H1 (cell line): ENCODE results near the gene PPP2R2C. TPM values are rescaled to one million over a fixed set of nuclear protein-coding genes. Genes with fewer than 3 reads are reported as not detected.

Experiments used
- CTCF ChIA-PET: fragments of 300-600 bp; sonication (Branson Sonifier 250); formaldehyde crosslinking; loops from one replicate; lab custom pipeline; 2021; ENCODE audit not compliant: partially characterized antibody; lab: Charles Lee
- POLR2A ChIA-PET: fragments of 300-600 bp; sonication (Branson Sonifier 250); formaldehyde crosslinking; loops from one replicate; lab custom pipeline; 2021; ENCODE audit warnings: inconsistent platforms; ENCODE audit not compliant: partially characterized antibody; lab: Charles Lee
- DNase-seq, 2 experiments: peaks; one replicate each; pipeline versions ENCODE4 v3.0.0 to v3.0.0-alpha.2; 2010 to 2022; ENCODE audit warnings: low spot score in 2 of 2, low read depth in 1 of 2, mixed read lengths in 1 of 2
- FAIRE-seq: peaks from 2 replicates; lab custom pipeline; 2011; peaks lifted over from hg19 to GRCh38; lab: Jason Lieb, UNC
- H2AFZ ChIP-seq: 2 replicates; pipeline ENCODE4 v1.8.1; 2012; ENCODE audit warnings: low read length, inconsistent platforms
- H2AK5ac ChIP-seq: 2 replicates; pipeline ENCODE4 v1.6.1; 2013; ENCODE audit warnings: low read depth, low read length
- H2BK120ac ChIP-seq: replicated peaks from 2 replicates; pipeline ENCODE3; 2013; ENCODE audit warnings: low read depth, low read length, inconsistent platforms
- H2BK12ac ChIP-seq: 2 replicates; pipeline ENCODE4 v1.6.1; 2013; ENCODE audit warnings: low read depth, low read length
- H2BK15ac ChIP-seq: 2 replicates; pipeline ENCODE4 v1.6.1; 2013; ENCODE audit warnings: low read length
- H2BK20ac ChIP-seq: 2 replicates; pipeline ENCODE4 v1.6.1; 2013; ENCODE audit warnings: low read length
- H2BK5ac ChIP-seq: 2 replicates; pipeline ENCODE4 v1.6.1; 2013; ENCODE audit warnings: low read depth, low read length
- H3K14ac ChIP-seq: 2 replicates; pipeline ENCODE4 v1.6.1; 2013; ENCODE audit warnings: inconsistent platforms; ENCODE audit not compliant: insufficient read length
- H3K18ac ChIP-seq: 2 replicates; pipeline ENCODE4 v1.6.1; 2013; ENCODE audit warnings: low read length; ENCODE audit errors: extremely low read depth
- H3K23ac ChIP-seq: 2 replicates; pipeline ENCODE4 v1.6.1; 2013; ENCODE audit warnings: inconsistent platforms; ENCODE audit not compliant: insufficient read length
- H3K23me2 ChIP-seq: 2 replicates; pipeline ENCODE4 v1.6.1; 2013; ENCODE audit warnings: low read depth, low read length
- H3K27ac ChIP-seq: 2 replicates; pipeline ENCODE4 v1.6.1; 2011; ENCODE audit warnings: low read depth, low read length, inconsistent platforms
- H3K27me3 ChIP-seq, 4 experiments: replicated peaks in 1 of 4; 1 replicate in 1 of 4; 2 replicates in 3 of 4; pipeline versions ENCODE4 v1.6.1 to v1.8.1; 2011 to 2013; ENCODE audit warnings: low read length in 3 of 4, mild to moderate bottlenecking in 3 of 4, inconsistent platforms in 2 of 4, mixed read lengths in 2 of 4, moderate library complexity in 1 of 4; ENCODE audit not compliant: control insufficient read depth in 3 of 4, insufficient read depth in 3 of 4; ENCODE audit errors: extremely low read depth in 1 of 4
- H3K36me3 ChIP-seq, 4 experiments: 2 replicates each; pipeline versions ENCODE4 v1.6.1 to v1.8.1; 2011 to 2013; ENCODE audit warnings: mild to moderate bottlenecking in 4 of 4, low read length in 3 of 4, moderate library complexity in 2 of 4, control low read depth in 1 of 4, inconsistent platforms in 1 of 4; ENCODE audit not compliant: insufficient read depth in 4 of 4, control insufficient read depth in 2 of 4
- H3K4ac ChIP-seq: replicated peaks from 2 replicates; pipeline ENCODE3; 2013; ENCODE audit warnings: low read length, low read depth, mixed read lengths, inconsistent platforms; ENCODE audit not compliant: insufficient read length
- H3K4me1 ChIP-seq, 4 experiments: replicated peaks in 1 of 4; 1 replicate in 1 of 4; 2 replicates in 3 of 4; pipeline versions ENCODE4 v1.6.1 to v1.8.1; 2011 to 2013; ENCODE audit warnings: low read length in 3 of 4, inconsistent platforms in 2 of 4, mixed read lengths in 1 of 4; ENCODE audit not compliant: insufficient read depth in 4 of 4, control insufficient read depth in 3 of 4
- H3K4me2 ChIP-seq, 2 experiments: 2 replicates each; pipeline versions ENCODE4 v1.6.1 to v1.8.1; 2011 to 2013; ENCODE audit warnings: low read depth in 2 of 2, low read length in 2 of 2, control low read depth in 1 of 2, inconsistent platforms in 1 of 2, mild to moderate bottlenecking in 1 of 2; ENCODE audit not compliant: insufficient read depth in 1 of 2
- H3K4me3 ChIP-seq, 4 experiments: fragments of 200-600, 300-600 bp in 1 of 4; sonication (generic), shearing (Covaris generic), sonication (Bioruptor Twin) in 1 of 4; 2 replicates each; pipeline versions ENCODE4 v1.5.1 to v1.8.1; 2011 to 2016; ENCODE audit warnings: low read length in 4 of 4, low read depth in 3 of 4, control low read depth in 2 of 4, inconsistent platforms in 2 of 4, mild to moderate bottlenecking in 2 of 4, mixed read lengths in 1 of 4, moderate library complexity in 1 of 4; ENCODE audit not compliant: insufficient read depth in 2 of 4; ENCODE audit errors: extremely low read depth in 1 of 4
- H3K56ac ChIP-seq: replicated peaks from 2 replicates; pipeline ENCODE3; 2013; ENCODE audit warnings: low read depth, mild to moderate bottlenecking, mixed read lengths, low read length, inconsistent platforms; ENCODE audit not compliant: insufficient read length
- H3K79me1 ChIP-seq: 2 replicates; pipeline ENCODE4 v1.6.1; 2013; ENCODE audit warnings: low read depth, low read length, control low read depth
- H3K79me2 ChIP-seq, 2 experiments: 2 replicates each; pipeline versions ENCODE4 v1.6.1 to v1.8.1; 2012 to 2013; ENCODE audit warnings: low read length in 2 of 2, mild to moderate bottlenecking in 2 of 2, inconsistent platforms in 1 of 2; ENCODE audit not compliant: insufficient read depth in 2 of 2, control insufficient read depth in 1 of 2
- H3K9ac ChIP-seq, 4 experiments: replicated peaks in 1 of 4; 1 replicate in 1 of 4; 2 replicates in 3 of 4; pipeline versions ENCODE4 v1.6.1 to v1.8.1; 2011 to 2013; ENCODE audit warnings: low read depth in 3 of 4, low read length in 3 of 4, control low read depth in 2 of 4, mild to moderate bottlenecking in 2 of 4, moderate library complexity in 2 of 4, inconsistent platforms in 1 of 4; ENCODE audit errors: extremely low read depth in 1 of 4
- H3K9me3 ChIP-seq, 2 experiments: 2 replicates each; pipeline versions ENCODE4 v1.6.1 to v1.8.1; 2012 to 2013; ENCODE audit warnings: mild to moderate bottlenecking in 2 of 2, moderate library complexity in 2 of 2, control low read depth in 1 of 2, inconsistent platforms in 1 of 2, low read depth in 1 of 2, low read length in 1 of 2, mixed read lengths in 1 of 2; ENCODE audit not compliant: insufficient read depth in 2 of 2
- H4K20me1 ChIP-seq, 2 experiments: replicated peaks in 1 of 2; 2 replicates each; pipeline versions ENCODE3 to v1.8.1; 2011 to 2013; ENCODE audit warnings: inconsistent platforms in 2 of 2, low read length in 2 of 2, mild to moderate bottlenecking in 1 of 2; ENCODE audit not compliant: insufficient read depth in 2 of 2, control insufficient read depth in 1 of 2
- H4K5ac ChIP-seq: 2 replicates; pipeline ENCODE4 v1.6.1; 2013; ENCODE audit warnings: low read length, low read depth, mixed read lengths, inconsistent platforms; ENCODE audit not compliant: insufficient read length
- H4K8ac ChIP-seq: 2 replicates; pipeline ENCODE4 v1.8.0; 2013; ENCODE audit warnings: mild to moderate bottlenecking, moderate library complexity, low read length, inconsistent platforms; ENCODE audit not compliant: insufficient read depth; ENCODE audit errors: extremely low read depth
- H4K91ac ChIP-seq: replicated peaks from 2 replicates; pipeline ENCODE3; 2013; ENCODE audit warnings: low read length, mixed read lengths, inconsistent platforms; ENCODE audit not compliant: insufficient read length
- ATF3 ChIP-seq: IDR thresholded peaks from 2 replicates; pipeline ENCODE4 v1.6.1; 2011; ENCODE audit warnings: low read depth, mild to moderate bottlenecking, low read length; ENCODE audit not compliant: insufficient read depth
- KDM4A ChIP-seq: IDR thresholded peaks from one replicate; pipeline ENCODE4 v1.7.1; 2012; ENCODE audit warnings: low read depth, mild to moderate bottlenecking, moderate library complexity, low read length, inconsistent platforms; ENCODE audit not compliant: severe bottlenecking
- POU5F1 ChIP-seq: IDR thresholded peaks from 2 replicates; pipeline ENCODE4 v1.6.1; 2011; ENCODE audit warnings: low read depth, mild to moderate bottlenecking, low read length, moderate library complexity
- RAD21 ChIP-seq, 2 experiments: IDR thresholded peaks in 1 of 2; conservative IDR thresholded peaks in 1 of 2; 2 replicates each; pipeline ENCODE4 v1.6.1; 2011; ENCODE audit warnings: low read depth in 2 of 2, low read length in 2 of 2, improper control_type of control experiment in 1 of 2, inconsistent platforms in 1 of 2, mild to moderate bottlenecking in 1 of 2, moderate library complexity in 1 of 2
- WGBS, 2 experiments: shearing (Covaris generic) in 1 of 2; methylation state at CpG; one replicate each; pipeline versions ENCODE4 v1.1.6 to v1.1.7; 2013 to 2015; ENCODE audit warnings: low lambda C conversion rate in 2 of 2, mixed read lengths in 2 of 2, inconsistent platforms in 1 of 2, low coverage in 1 of 2, missing lambda C conversion rate in 1 of 2; ENCODE audit not compliant: insufficient replicate concordance in 2 of 2, insufficient coverage in 1 of 2, insufficient read length in 1 of 2; ENCODE audit errors: extremely low coverage in 1 of 2, missing lambda C conversion rate in 1 of 2; 5-methylcytosine and 5-hydroxymethylcytosine counted together
- polyA plus RNA-seq, 7 experiments: library from polyadenylated mRNA; depleted of rRNA in 3 of 7; stranded (reverse) in 5 of 7; unstranded in 2 of 7; fragments of >200 nt in 5 of 7; fragments of 200-250 nt in 2 of 7; gene quantifications; 1 replicate in 5 of 7; 2 replicates in 1 of 7; 4 replicates in 1 of 7; pipeline versions ENCODE4 v1.2.1 to v1.2.3, GENCODE V29; 2011 to 2013; ENCODE audit warnings: missing spikeins in 2 of 7, mixed read lengths in 2 of 7
- total RNA-seq: library from RNA; stranded (reverse); fragmentation: NEBNext Ultra II Directional; extraction: Animal tissue kit (Norgen Biotek cat#: 25700); gene quantifications from 2 replicates; pipeline ENCODE4 v1.2.1, GENCODE V29; 2021

The PPP2R2C gene
- total and polyA plus RNA-seq, 2 of the 8 experiments (the other 6 are each of a cell fraction or from before 2014, with no cell fraction given): 6.4 TPM

- Histone ChIP-seq H3K4me1 (no peaks in the 10 kb centered on the region), H3K23me2 (no peaks in the 10 kb centered on the region; the same call in 1 of the 2 replicates), H3K27ac (no peak overlapping the region), H2BK5ac (no peak overlapping the region), H2BK15ac (no peak overlapping the region), H2AK5ac (0 out of 2 replicates have a peak overlapping the region, but pooled peaks have one; percentile 17), H3K27me3 (no peaks in the 10 kb centered on the region), H3K14ac (no peak overlapping the region), H3K23ac (no peak overlapping the region), H2AFZ (no peak overlapping the region), H3K9ac (no peak overlapping the region), H4K8ac (no peak overlapping the region), H4K20me1 (peaks cover 0 to 1% of the 10 kb centered on the region in 2 experiments), H3K18ac (no peak overlapping the region), H3K79me2 (no peaks in the 10 kb centered on the region), H2BK12ac (no peak overlapping the region), H3K4me3 (no peak overlapping the region), H4K5ac (no peak overlapping the region), H4K91ac (no peak overlapping the region), H3K9me3 (no peaks in the 10 kb centered on the region), H3K4me2 (no peak overlapping the region), H2BK20ac (no peak overlapping the region), H3K4ac (no peak overlapping the region), H3K56ac (no peak overlapping the region), H2BK120ac (no peak overlapping the region), H3K79me1 (no peaks in the 10 kb centered on the region), H3K36me3 (no peaks in the 10 kb centered on the region)
- ChIA-PET CTCF (interaction anchor here (0.6 to 3.7 kb wide), 20 partner anchors 9 to 175 kb away, joined by 3 to 32 read pairs (median 4); no protein-coding TSS in a partner anchor), POLR2A (interaction anchor here (0.6 to 0.9 kb wide), 2 partner anchors 17 to 565 kb away, joined by 3 to 4 read pairs; no protein-coding TSS in a partner anchor)
- no peak for DNase-seq
- FAIRE-seq: no peak
- WGBS, 2 experiments: 81% methylated on average over 12 of the region's 13 CpGs; no CpG with 5 or more reads in 1 of the 2 experiments
- TF ChIP-seq RAD21 (IDR thresholded peaks at IDR 0.05 in 1 of 2, conservative IDR thresholded peaks at IDR 0.05 in 1 of 2; ENCODE audit: low read depth in 2 of 2, low read length in 2 of 2) (no peak), POU5F1 (no peak), ATF3 (no peak), KDM4A (no peak)
Measured at GRCh38 chr4:6426571-6427438, 45.6 kb downstream of the PPP2R2C start.
